ENCODE results near the gene PUM2.
"Not testable (repeated sequence)": the region's sequence is repeated elsewhere in the genome, so short reads cannot be mapped to it uniquely, and the experiment has no call there.

Gene PUM2

DNA sequence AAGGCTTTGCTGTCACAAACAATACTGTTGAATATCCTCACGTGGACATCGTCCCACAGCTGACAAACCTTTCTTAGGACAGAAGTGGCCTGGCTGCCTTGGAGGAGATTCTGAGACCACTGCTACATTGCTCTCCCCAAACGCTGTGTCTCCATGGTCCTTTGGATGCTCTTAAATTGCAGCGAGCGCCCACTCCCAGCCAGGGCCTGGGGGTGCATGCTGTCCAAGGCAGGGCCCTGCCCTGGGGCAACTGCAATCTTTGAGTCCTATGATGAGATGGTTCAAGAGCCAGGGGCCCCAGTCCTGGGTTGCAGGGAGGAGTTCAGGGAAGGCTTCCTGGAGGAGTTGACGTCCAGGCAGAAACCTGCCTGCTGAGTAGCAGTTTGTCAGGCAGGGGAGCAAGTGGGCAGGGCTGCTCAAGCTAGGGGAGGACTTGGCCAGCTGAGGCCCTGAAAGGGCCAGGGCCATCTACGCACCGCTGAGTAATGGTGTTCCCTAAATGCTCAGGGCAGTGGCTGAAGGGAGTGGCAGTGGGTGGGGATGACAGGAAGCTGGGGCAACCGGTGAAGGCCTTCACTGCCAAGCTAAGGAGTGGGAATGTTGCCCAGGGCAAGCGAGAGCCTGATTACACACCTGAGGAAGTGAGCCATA lies 114.9 kb downstream of the PUM2 start:
- no peak for DNase-seq (ENCODE audit: low read depth in 2 of 2)

GRCh38 chr2:20234597-20234996 lies 116.0 kb downstream of the PUM2 start:
- DNase-seq (ENCODE audit: low read depth in 2 of 2) = not testable (repeated sequence)

GRCh38 chr2:20232837-20233207 lies 117.8 kb downstream of the PUM2 start:
- no peak for DNase-seq (ENCODE audit: low read depth in 2 of 2)

GRCh38 chr2:20231598-20232026 lies 119.0 kb downstream of the PUM2 start:
- DNase-seq (ENCODE audit: low read depth in 2 of 2) = no peak

DNA sequence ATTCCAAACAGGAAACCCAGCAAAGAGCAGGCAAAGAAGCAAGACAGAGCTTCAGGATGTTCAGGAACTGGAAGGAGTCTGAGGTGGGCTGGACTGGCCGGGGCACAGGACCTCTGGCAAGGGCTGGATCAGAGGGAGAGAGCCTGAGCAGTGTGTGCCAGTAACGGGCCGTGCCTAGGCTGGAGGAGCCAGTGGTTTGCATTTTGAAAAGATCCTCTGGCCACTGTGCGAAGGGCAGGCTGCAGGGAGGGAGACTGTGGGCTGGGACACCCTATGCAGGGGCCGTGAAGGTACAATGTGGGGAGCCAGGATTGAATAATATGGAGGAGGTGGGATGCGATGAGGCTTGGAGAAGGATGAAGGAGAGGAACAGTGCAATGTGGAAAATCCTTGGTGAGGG lies 119.5 kb downstream of the PUM2 start:
- DNase-seq (ENCODE audit: low read depth in 2 of 2) = no peak

DNA sequence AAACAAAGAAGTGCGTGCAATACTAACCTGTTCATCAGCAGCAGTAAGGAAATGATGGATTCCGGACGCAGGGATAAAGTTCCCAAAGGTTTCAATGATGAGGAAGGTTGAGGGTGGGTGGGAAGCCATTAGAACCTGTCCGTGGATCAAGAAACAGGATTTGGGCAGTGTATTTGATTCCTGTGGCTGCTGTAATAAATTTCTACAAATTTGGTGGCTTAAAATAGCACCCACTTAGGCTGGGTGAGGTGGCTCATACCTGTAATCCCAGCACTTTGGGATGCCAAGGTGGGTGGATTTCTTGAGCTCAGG lies 120.6 kb downstream of the PUM2 start:
- DNase-seq (ENCODE audit: low read depth in 2 of 2) = no peak

DNA sequence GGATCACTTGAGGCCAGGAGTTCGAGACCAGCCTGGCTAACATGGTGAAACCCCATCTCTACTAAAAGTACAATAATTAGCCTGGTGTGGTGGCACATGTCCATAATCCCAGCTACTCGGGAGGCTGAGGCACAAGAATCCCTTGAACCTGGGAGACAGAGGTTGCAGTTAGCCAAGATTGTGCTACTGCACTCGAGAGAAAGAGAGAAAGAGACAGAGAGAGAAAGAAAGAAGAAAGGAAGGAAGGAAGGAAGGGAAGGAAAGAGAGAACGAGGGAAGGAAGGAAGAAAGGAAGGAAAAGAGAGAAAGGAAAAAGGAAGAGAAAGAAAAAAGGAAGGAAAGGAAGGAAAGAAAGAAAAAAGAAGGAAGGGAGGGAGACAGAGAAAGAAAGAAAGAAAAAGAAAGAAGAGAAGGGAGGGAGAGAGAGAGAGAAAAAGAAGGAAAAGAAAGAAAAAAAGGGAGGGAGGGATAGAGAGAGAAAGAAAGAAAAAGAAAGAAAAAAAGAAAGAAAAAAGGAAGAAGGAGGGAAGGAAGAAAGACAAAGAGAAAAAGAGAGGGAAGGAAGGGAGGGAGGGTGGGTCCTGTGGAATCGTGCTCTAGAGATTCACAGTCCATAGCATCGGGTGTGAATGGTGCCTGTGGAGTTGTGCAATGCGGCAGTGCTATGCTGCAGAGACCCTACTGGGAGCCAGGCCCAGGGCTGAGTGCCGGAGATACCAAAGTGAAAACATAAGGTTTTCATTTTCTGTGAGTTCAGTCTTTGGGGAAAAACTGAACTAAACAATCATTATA lies 121.1 kb downstream of the PUM2 start:
- no peak for DNase-seq (ENCODE audit: low read depth in 2 of 2)

DNA sequence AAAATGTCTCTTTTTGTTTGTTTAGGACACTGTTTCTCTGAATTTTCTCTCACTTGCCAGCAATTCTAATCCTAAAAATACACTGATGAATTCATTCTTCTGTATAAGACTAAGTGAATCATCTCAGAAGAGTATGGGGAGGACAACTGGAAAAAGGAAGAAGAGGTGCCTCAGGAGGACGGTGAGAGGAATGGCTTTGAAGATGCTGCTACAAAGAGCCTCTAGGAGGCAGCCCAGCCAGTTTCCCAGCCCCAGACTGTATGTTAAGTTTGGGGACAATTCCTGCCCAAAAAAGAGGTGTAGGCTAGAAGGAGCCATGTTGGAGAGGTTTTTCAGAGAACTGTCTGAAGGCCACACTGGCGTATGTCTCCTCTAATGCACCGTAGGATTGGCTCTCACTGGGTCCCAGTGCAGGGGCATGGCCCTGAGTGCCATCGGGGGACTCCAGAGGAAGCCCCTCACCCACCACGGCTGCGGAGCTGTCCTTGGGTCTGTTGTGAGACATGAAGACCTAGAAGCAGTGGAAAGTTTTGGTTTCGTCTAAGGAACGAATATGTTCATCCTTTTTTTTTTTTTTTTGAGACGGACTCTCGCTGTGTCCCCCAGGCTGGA lies 122.6 kb downstream of the PUM2 start:
- no peak for DNase-seq (ENCODE audit: low read depth in 2 of 2)

DNA sequence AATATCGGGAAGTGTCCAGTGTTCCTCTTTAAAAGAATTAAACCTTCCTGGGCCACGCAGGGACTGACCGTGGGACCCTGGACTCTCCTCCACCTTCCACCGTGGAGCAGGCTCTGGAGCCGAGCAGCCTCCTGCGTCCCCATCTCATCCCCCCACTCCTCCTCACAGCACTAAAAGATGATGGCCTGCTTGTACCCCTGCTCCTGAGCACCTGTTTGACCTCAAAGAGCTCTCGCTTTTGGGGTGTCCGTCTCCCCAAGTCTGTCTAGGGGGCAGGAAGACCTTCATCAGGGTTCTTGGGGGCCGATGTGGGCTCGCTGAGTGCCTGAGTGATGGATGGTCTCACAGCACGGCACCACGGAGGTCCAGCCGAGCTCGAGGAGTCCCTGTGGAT lies 124.5 kb downstream of the PUM2 start:
- no peak for DNase-seq (ENCODE audit: low read depth in 2 of 2)

- DNase-seq (ENCODE audit: low read depth in 2 of 2) = no peak
Observed at GRCh38 chr2:20225294-20226151, 125.1 kb downstream of the PUM2 start.

- DNase-seq (ENCODE audit: low read depth in 2 of 2) = no peak
Observed at GRCh38 chr2:20224716-20225293, 125.8 kb downstream of the PUM2 start, which contains the start of gene SDC1. Gene SDC1 (minus strand): TSS chr2:20225130. CDS start chr2:20224867, 263 bp downstream.

- DNase-seq (ENCODE audit: low read depth in 2 of 2) = no peak
Observed at GRCh38 chr2:20224164-20224715, 126.4 kb downstream of the PUM2 start.

GRCh38 chr2:20223407-20224163 lies 127.1 kb downstream of the PUM2 start:
- DNase-seq (ENCODE audit: low read depth in 2 of 2) = no peak

- no peak for DNase-seq (ENCODE audit: low read depth in 2 of 2)
Observed at GRCh38 chr2:20222769-20223406, 127.8 kb downstream of the PUM2 start.

DNA sequence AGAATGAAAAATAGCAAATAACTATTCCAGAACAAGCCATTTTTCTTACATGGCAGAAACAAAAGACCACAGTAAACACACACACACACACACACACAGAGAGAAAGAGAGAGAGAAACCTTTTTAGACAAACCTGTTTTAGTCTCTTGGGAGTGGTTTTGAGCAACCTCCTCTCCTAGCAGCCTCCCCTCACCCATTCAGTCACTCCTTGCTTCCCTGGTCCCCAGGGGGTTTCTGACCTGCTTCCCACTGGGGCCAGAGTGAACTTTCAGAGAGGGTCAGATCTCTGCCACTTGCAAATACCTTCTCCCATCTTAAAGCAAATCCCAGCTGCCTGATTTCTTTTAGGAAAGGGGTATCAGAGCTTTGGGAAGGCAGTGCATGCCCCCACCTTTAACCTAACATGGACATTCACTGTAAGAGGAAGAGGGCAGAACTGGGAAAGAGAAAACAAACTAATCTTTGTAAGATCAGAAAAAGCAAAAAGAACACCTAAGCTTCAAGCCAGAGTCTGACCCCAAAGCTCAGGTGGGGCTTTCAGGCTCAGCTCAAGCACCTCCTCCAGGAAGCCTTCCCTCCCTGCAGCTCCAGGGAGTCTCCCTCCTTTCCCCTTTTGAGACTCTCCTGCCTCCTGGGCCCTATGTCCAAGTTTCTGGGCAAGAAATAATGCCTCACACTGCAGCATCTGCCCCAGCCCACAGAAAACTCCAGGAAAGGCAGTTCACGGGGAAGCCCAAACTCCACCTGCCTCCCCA lies 128.5 kb downstream of the PUM2 start:
- DNase-seq (ENCODE audit: low read depth in 2 of 2) = no peak

DNA sequence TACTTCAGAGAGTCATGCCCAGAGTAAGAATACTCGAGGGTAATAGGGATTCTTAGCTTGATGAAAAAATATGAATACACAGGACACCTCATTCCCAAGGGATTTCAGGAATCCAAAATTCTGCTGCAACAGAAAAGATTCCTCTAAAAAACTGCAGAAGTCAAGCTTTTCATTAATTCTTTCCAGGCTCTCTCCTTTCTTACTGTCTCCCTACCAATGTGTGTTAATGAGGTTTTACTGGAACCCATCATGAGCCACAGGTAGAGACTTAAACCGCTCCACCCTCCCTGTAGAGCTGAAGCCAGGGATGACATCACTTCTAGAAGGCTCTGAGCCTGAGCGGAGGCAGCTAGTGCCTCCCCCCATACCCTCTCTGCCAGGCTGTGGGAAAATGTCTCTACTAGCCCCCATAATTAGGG lies 129.1 kb downstream of the PUM2 start:
- no peak for DNase-seq (ENCODE audit: low read depth in 2 of 2)

DNA sequence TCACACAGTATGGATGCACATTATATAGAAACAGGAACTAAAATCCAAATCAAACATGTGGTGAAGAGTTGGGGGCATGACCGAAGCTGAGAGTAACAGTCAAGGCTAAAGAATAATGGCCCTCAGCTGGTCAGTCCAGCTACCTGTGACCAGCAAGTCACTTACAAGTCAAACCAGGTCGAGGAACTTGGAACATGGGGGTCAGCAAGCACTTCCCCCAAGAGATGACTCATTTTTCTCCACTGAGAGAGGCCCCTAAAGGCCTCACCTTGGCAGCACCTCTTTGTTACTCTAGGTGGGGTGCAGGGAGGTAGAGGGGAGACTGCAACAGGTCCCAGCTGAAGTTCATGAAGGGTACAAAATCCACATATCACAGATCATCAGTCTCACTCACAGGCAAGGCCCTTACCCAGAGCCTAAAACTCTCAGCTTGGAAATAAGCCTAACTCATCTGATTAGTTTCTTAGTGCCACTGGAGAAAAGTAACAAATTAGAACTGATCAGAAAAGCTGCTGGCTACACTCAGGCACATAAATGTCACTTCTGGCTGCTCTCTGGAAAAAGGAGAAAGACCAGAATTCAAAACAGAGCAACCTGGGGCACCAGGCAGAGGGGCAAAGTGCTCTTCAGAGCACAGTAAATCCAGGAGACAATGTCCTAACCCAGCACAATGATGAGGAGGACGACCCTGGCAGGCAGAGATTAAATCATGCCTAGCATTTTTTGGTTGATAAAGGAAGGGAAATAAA lies 129.7 kb downstream of the PUM2 start:
- no peak for DNase-seq (ENCODE audit: low read depth in 2 of 2)

- no peak for DNase-seq (ENCODE audit: low read depth in 2 of 2)
Observed at GRCh38 chr2:20219763-20220380, 130.8 kb downstream of the PUM2 start.

Measured in stimulated activated CD4-positive, alpha-beta T cell treated with anti-CD3 and anti-CD28 coated beads, Interleukin-1b, Interleukin-23, amount 100 ng/mL, for 1 hour (primary cell).